ENCODE measurements around the gene COP1. TPM values are rescaled to one million over a fixed set of nuclear protein-coding genes. Genes with fewer than 3 reads are reported as not detected.
A peak's percentile ranks its signal among the peaks of the same experiment; 100 is the strongest.
"Not testable (repeated sequence)": the region's sequence is repeated elsewhere in the genome, so short reads cannot be mapped to it uniquely, and the experiment has no call there.

Gene COP1
- total RNA-seq, 1 experiment from 2014 or later = 65.4 TPM

- peak; percentile 48 for DNase-seq
- no peaks in the 10 kb centered on the region for H3K27me3 ChIP-seq
- H3K4me3 ChIP-seq = peak overlapping the region; percentile 87
- H3K36me3 ChIP-seq = no peaks in the 10 kb centered on the region; the same call in 1 of the 2 replicates
- no peaks in the 10 kb centered on the region for H3K9me3 ChIP-seq
These were observed 803 bp downstream of the COP1 start for GRCh38 chr1:176206006-176206960.

GRCh38 chr1:176205332-176205914, 1.7 kb downstream of the COP1 start:
- H3K4me3 ChIP-seq = peak overlapping the region; percentile 87
- no peak for DNase-seq
- H3K9me3 ChIP-seq = no peaks in the 10 kb centered on the region
- no peaks in the 10 kb centered on the region for H3K27me3 ChIP-seq
- no peaks in the 10 kb centered on the region; the same call in 1 of the 2 replicates for H3K36me3 ChIP-seq

GRCh38 chr1:176204655-176205054, 2.4 kb downstream of the COP1 start:
- not testable (repeated sequence) for H3K27me3 ChIP-seq, H3K9me3 ChIP-seq, H3K36me3 ChIP-seq, DNase-seq
- H3K4me3 ChIP-seq = peak overlapping the region; percentile 87

- H3K9me3 ChIP-seq = no peaks in the 10 kb centered on the region
- H3K36me3 ChIP-seq = no peaks in the 10 kb centered on the region; the same call in 1 of the 2 replicates
- DNase-seq = no peak
- no peaks in the 10 kb centered on the region for H3K27me3 ChIP-seq
- no peak overlapping the region for H3K4me3 ChIP-seq
These were observed 3.4 kb downstream of the COP1 start for GRCh38 chr1:176203735-176204134.

- no peak for DNase-seq
- Histone ChIP-seq H3K9me3 (0 out of 2 replicates have a peak, but pooled peaks cover 2% of the 10 kb centered on the region), H3K4me3 (no peak overlapping the region), H3K27me3 (no peaks in the 10 kb centered on the region), H3K36me3 (no peaks in the 10 kb centered on the region; the same call in 1 of the 2 replicates)
These were observed 5.5 kb downstream of the COP1 start for GRCh38 chr1:176201568-176201967.

- Histone ChIP-seq H3K27me3 (no peaks in the 10 kb centered on the region), H3K9me3 (0 out of 2 replicates have a peak, but pooled peaks cover 2% of the 10 kb centered on the region), H3K36me3 (no peaks in the 10 kb centered on the region; the same call in 1 of the 2 replicates), H3K4me3 (no peak overlapping the region)
- DNase-seq = no peak
These were observed 7.4 kb downstream of the COP1 start for GRCh38 chr1:176199707-176200106.

GRCh38 chr1:176198413-176198812, 8.7 kb downstream of the COP1 start:
- Histone ChIP-seq H3K9me3 (0 out of 2 replicates have a peak, but pooled peaks cover 2% of the 10 kb centered on the region), H3K4me3 (no peak overlapping the region), H3K27me3 (no peaks in the 10 kb centered on the region), H3K36me3 (no peaks in the 10 kb centered on the region; the same call in 1 of the 2 replicates)
- no peak for DNase-seq

- H3K36me3 ChIP-seq = no peaks in the 10 kb centered on the region; the same call in 1 of the 2 replicates
- H3K4me3 ChIP-seq = no peak overlapping the region
- 0 out of 2 replicates have a peak, but pooled peaks cover 4% of the 10 kb centered on the region for H3K9me3 ChIP-seq
- no peaks in the 10 kb centered on the region for H3K27me3 ChIP-seq
- no peak for DNase-seq
These were observed 10.4 kb downstream of the COP1 start for GRCh38 chr1:176196728-176197127.

- no peak for DNase-seq
- Histone ChIP-seq H3K36me3 (peaks cover 6% of the 10 kb centered on the region; the same call in 1 of the 2 replicates), H3K27me3 (no peaks in the 10 kb centered on the region), H3K9me3 (0 out of 2 replicates have a peak, but pooled peaks cover 4% of the 10 kb centered on the region), H3K4me3 (no peak overlapping the region)
These were observed 11.5 kb downstream of the COP1 start for GRCh38 chr1:176195547-176195946.

GRCh38 chr1:176193663-176194062, 13.4 kb downstream of the COP1 start:
- Histone ChIP-seq H3K9me3 (peaks cover 9% of the 10 kb centered on the region), H3K27me3 (no peaks in the 10 kb centered on the region), H3K4me3 (no peak overlapping the region), H3K36me3 (peaks cover 6% of the 10 kb centered on the region; the same call in 1 of the 2 replicates)
- no peak for DNase-seq

- DNase-seq = no peak
- peaks cover 12% of the 10 kb centered on the region for H3K9me3 ChIP-seq
- no peak overlapping the region for H3K4me3 ChIP-seq
- H3K27me3 ChIP-seq = no peaks in the 10 kb centered on the region
- peaks cover 6% of the 10 kb centered on the region; the same call in 1 of the 2 replicates for H3K36me3 ChIP-seq
These were observed 14.1 kb downstream of the COP1 start for GRCh38 chr1:176193023-176193422.

- Histone ChIP-seq H3K36me3 (peaks cover 6% of the 10 kb centered on the region; the same call in 1 of the 2 replicates), H3K4me3 (no peak overlapping the region), H3K9me3 (peaks cover 11% of the 10 kb centered on the region), H3K27me3 (no peaks in the 10 kb centered on the region)
- DNase-seq = no peak
These were observed 18.5 kb downstream of the COP1 start for GRCh38 chr1:176188604-176189003.

GRCh38 chr1:176187001-176187400, 20.1 kb downstream of the COP1 start:
- H3K4me3 ChIP-seq = no peak overlapping the region
- peaks cover 14% of the 10 kb centered on the region for H3K36me3 ChIP-seq
- peaks cover 8% of the 10 kb centered on the region for H3K9me3 ChIP-seq
- no peak for DNase-seq
- no peaks in the 10 kb centered on the region for H3K27me3 ChIP-seq

GRCh38 chr1:176183618-176184017, 23.5 kb downstream of the COP1 start:
- Histone ChIP-seq H3K36me3 (peaks cover 11% of the 10 kb centered on the region; the same call in 1 of the 2 replicates), H3K27me3 (no peaks in the 10 kb centered on the region), H3K4me3 (no peak overlapping the region), H3K9me3 (peaks cover 3% of the 10 kb centered on the region)
- no peak for DNase-seq

GRCh38 chr1:176178316-176178715, 28.8 kb downstream of the COP1 start:
- Histone ChIP-seq H3K4me3 (no peak overlapping the region), H3K27me3 (no peaks in the 10 kb centered on the region), H3K9me3 (no peaks in the 10 kb centered on the region), H3K36me3 (peaks cover 28% of the 10 kb centered on the region)
- DNase-seq = no peak

- Histone ChIP-seq H3K27me3 (no peaks in the 10 kb centered on the region), H3K4me3 (no peak overlapping the region), H3K36me3 (peaks cover 28% of the 10 kb centered on the region), H3K9me3 (no peaks in the 10 kb centered on the region)
- DNase-seq = no peak
These were observed 29.3 kb downstream of the COP1 start for GRCh38 chr1:176177764-176178163.

- H3K27me3 ChIP-seq = no peaks in the 10 kb centered on the region
- peaks cover 46% of the 10 kb centered on the region for H3K36me3 ChIP-seq
- no peak overlapping the region for H3K4me3 ChIP-seq
- no peak for DNase-seq
- peaks cover 10% of the 10 kb centered on the region for H3K9me3 ChIP-seq
These were observed 33.0 kb downstream of the COP1 start for GRCh38 chr1:176174108-176174507.

Data from MG63 (cell line).